ENCODE results near the gene TLK2.

- TF ChIP-seq CTCF (IDR thresholded peaks at IDR 0.05): no peak
- no peak for TF ChIP-seq POLR2AphosphoS5 (IDR thresholded peaks at IDR 0.05; ENCODE audit: low read depth, low read length)
- no peak for TF ChIP-seq SIN3A (IDR thresholded peaks at IDR 0.05; ENCODE audit: borderline replicate concordance, insufficient read depth, low read depth, low read length)
- no peak for TF ChIP-seq REST (IDR thresholded peaks at IDR 0.05; ENCODE audit: insufficient read depth in 1 of 2, low read depth in 2 of 2, low read length in 1 of 2)
- no peak for TF ChIP-seq TCF7L2 (IDR thresholded peaks at IDR 0.05; ENCODE audit: low read depth, low read length)
Observed at GRCh38 chr17:62641153-62641552, 162.5 kb downstream of the TLK2 start.

Measured in Panc1 (cell line).